ENCODE measurements around the gene ARSG.

Gene ARSG

GRCh38 chr17:68294617-68295016 lies 3.3 kb downstream of the ARSG start:
- no peak overlapping the region for H3K4me3 ChIP-seq (ENCODE audit: low read depth, low read length)
- DNase-seq (ENCODE audit: low read depth) = no peak
- TF ChIP-seq CTCF (conservative IDR thresholded peaks at IDR 0.05; ENCODE audit: low read depth, low read length) = no peak

GRCh38 chr17:68295086-68295485 lies 3.8 kb downstream of the ARSG start:
- H3K4me3 ChIP-seq (ENCODE audit: low read depth, low read length) = no peak overlapping the region
- DNase-seq (ENCODE audit: low read depth) = no peak
- no peak for TF ChIP-seq CTCF (conservative IDR thresholded peaks at IDR 0.05; ENCODE audit: low read depth, low read length)

- no peak for DNase-seq (ENCODE audit: low read depth)
- H3K4me3 ChIP-seq (ENCODE audit: low read depth, low read length) = no peak overlapping the region
- no peak for TF ChIP-seq CTCF (conservative IDR thresholded peaks at IDR 0.05; ENCODE audit: low read depth, low read length)
Observed at GRCh38 chr17:68296217-68297191, 5.2 kb downstream of the ARSG start.

GRCh38 chr17:68297195-68297594 lies 5.9 kb downstream of the ARSG start:
- no peak for TF ChIP-seq CTCF (conservative IDR thresholded peaks at IDR 0.05; ENCODE audit: low read depth, low read length)
- no peak for DNase-seq (ENCODE audit: low read depth)
- no peak overlapping the region for H3K4me3 ChIP-seq (ENCODE audit: low read depth, low read length)

- DNase-seq (ENCODE audit: low read depth) = no peak
- TF ChIP-seq CTCF (conservative IDR thresholded peaks at IDR 0.05; ENCODE audit: low read depth, low read length) = no peak
- H3K4me3 ChIP-seq (ENCODE audit: low read depth, low read length) = no peak overlapping the region
Observed at GRCh38 chr17:68298601-68299000, 7.3 kb downstream of the ARSG start.

GRCh38 chr17:68299817-68300216 lies 8.5 kb downstream of the ARSG start:
- DNase-seq (ENCODE audit: low read depth) = no peak
- TF ChIP-seq CTCF (conservative IDR thresholded peaks at IDR 0.05; ENCODE audit: low read depth, low read length) = no peak
- no peak overlapping the region for H3K4me3 ChIP-seq (ENCODE audit: low read depth, low read length)
